Mesenchymal stem cell (in vitro differentiated cells and primary cell): Measurements from ENCODE around the gene PIWIL1.

ENCODE experiments used
- DNase-seq: peaks from one replicate; pipeline ENCODE4 v3.0.0-alpha.2; 2013
- H2AFZ ChIP-seq: one replicate; pipeline ENCODE4 v1.6.1; 2013; ENCODE audit warnings: low read depth, mild to moderate bottlenecking, control low read depth, inconsistent platforms, low read length, moderate library complexity
- H2AK5ac ChIP-seq: 2 replicates; pipeline ENCODE4 v1.6.1; 2013; ENCODE audit warnings: low read length, moderate library complexity, mild to moderate bottlenecking, inconsistent platforms; ENCODE audit not compliant: severe bottlenecking
- H2BK120ac ChIP-seq: one replicate; pipeline ENCODE4 v1.6.1; 2013; ENCODE audit warnings: low read depth, mild to moderate bottlenecking, inconsistent platforms, low read length, moderate library complexity
- H2BK12ac ChIP-seq, 2 experiments: one replicate each; pipeline ENCODE4 v1.6.1; 2013; ENCODE audit warnings: inconsistent platforms in 2 of 2, low read length in 2 of 2, mild to moderate bottlenecking in 2 of 2, moderate library complexity in 2 of 2, control low read depth in 1 of 2
- H2BK15ac ChIP-seq: one replicate; pipeline ENCODE4 v1.6.1; 2013; ENCODE audit warnings: mild to moderate bottlenecking, low read depth, inconsistent platforms; ENCODE audit not compliant: poor library complexity, severe bottlenecking
- H2BK5ac ChIP-seq: 2 replicates; pipeline ENCODE4 v1.6.1; 2013; ENCODE audit warnings: low read depth, mild to moderate bottlenecking, low read length, control low read depth, inconsistent platforms; ENCODE audit not compliant: poor library complexity, severe bottlenecking
- H3K14ac ChIP-seq, 2 experiments: one replicate each; pipeline ENCODE4 v1.6.1; 2013; ENCODE audit warnings: inconsistent platforms in 2 of 2, low read length in 2 of 2, control low read depth in 1 of 2, mild to moderate bottlenecking in 1 of 2, moderate library complexity in 1 of 2
- H3K18ac ChIP-seq, 2 experiments: one replicate each; pipeline ENCODE4 v1.6.1; 2013; ENCODE audit warnings: inconsistent platforms in 2 of 2, low read length in 2 of 2, control low read depth in 1 of 2, low read depth in 1 of 2, mild to moderate bottlenecking in 1 of 2
- H3K23ac ChIP-seq, 2 experiments: one replicate each; pipeline ENCODE4 v1.6.1; 2013; ENCODE audit warnings: inconsistent platforms in 2 of 2, low read length in 2 of 2, mild to moderate bottlenecking in 2 of 2, moderate library complexity in 2 of 2, control low read depth in 1 of 2
- H3K27ac ChIP-seq: 2 replicates; pipeline ENCODE4 v1.5.1; 2013; ENCODE audit warnings: mild to moderate bottlenecking, moderate library complexity, low read length, control low read depth, inconsistent platforms; ENCODE audit not compliant: poor library complexity, severe bottlenecking
- H3K27me3 ChIP-seq, 2 experiments: 2 replicates each; pipeline versions ENCODE4 v1.6.1 to v1.7.0; 2013; ENCODE audit warnings: low read length in 2 of 2, mild to moderate bottlenecking in 2 of 2, moderate library complexity in 2 of 2, control low read depth in 1 of 2, inconsistent platforms in 1 of 2; ENCODE audit not compliant: control insufficient read depth in 1 of 2, insufficient read depth in 1 of 2
- H3K36me3 ChIP-seq, 2 experiments: 2 replicates each; pipeline versions ENCODE4 v1.6.1 to v1.7.0; 2013; ENCODE audit warnings: low read length in 2 of 2, control low read depth in 1 of 2, inconsistent platforms in 1 of 2, low read depth in 1 of 2, mild to moderate bottlenecking in 1 of 2; ENCODE audit not compliant: insufficient read depth in 2 of 2, control insufficient read depth in 1 of 2
- H3K4ac ChIP-seq, 2 experiments: one replicate each; pipeline ENCODE4 v1.6.1; 2013; ENCODE audit warnings: inconsistent platforms in 2 of 2, low read length in 2 of 2, mild to moderate bottlenecking in 2 of 2, moderate library complexity in 2 of 2, control low read depth in 1 of 2, low read depth in 1 of 2
- H3K4me1 ChIP-seq: 2 replicates; pipeline ENCODE4 v1.6.1; 2013; ENCODE audit warnings: low read depth, low read length, control low read depth; ENCODE audit not compliant: control insufficient read depth, insufficient read depth
- H3K4me2 ChIP-seq: 2 replicates; pipeline ENCODE4 v1.6.1; 2013; ENCODE audit warnings: low read length, mild to moderate bottlenecking, inconsistent platforms; ENCODE audit not compliant: poor library complexity, severe bottlenecking
- H3K4me3 ChIP-seq, 2 experiments: 2 replicates each; pipeline versions ENCODE4 v1.5.1 to v1.7.0; 2013; ENCODE audit warnings: low read length in 2 of 2, mild to moderate bottlenecking in 2 of 2, control low read depth in 1 of 2, low read depth in 1 of 2; ENCODE audit not compliant: insufficient read depth in 1 of 2
- H3K79me1 ChIP-seq: replicated peaks from 2 replicates; pipeline ENCODE4 v1.6.1; 2013; ENCODE audit warnings: mild to moderate bottlenecking, control low read depth, low read length, inconsistent platforms; ENCODE audit not compliant: poor library complexity, severe bottlenecking
- H3K9ac ChIP-seq: 2 replicates; pipeline ENCODE4 v1.7.0; 2013; ENCODE audit warnings: mild to moderate bottlenecking, low read length, moderate library complexity
- H3K9me3 ChIP-seq: 2 replicates; pipeline ENCODE4 v1.7.0; 2013; ENCODE audit warnings: mild to moderate bottlenecking, low read length; ENCODE audit not compliant: control insufficient read depth
- H4K8ac ChIP-seq: one replicate; pipeline ENCODE4 v1.6.1; 2013; ENCODE audit warnings: inconsistent platforms, mild to moderate bottlenecking, low read length, moderate library complexity
- H4K91ac ChIP-seq: one replicate; pipeline ENCODE4 v1.6.1; 2013; ENCODE audit warnings: mild to moderate bottlenecking, low read length, inconsistent platforms
- WGBS: methylation state at CpG from one replicate; pipeline ENCODE4 v1.1.7; 2013; ENCODE audit warnings: mixed read lengths; 5-methylcytosine and 5-hydroxymethylcytosine counted together

PIWIL1 gene

DNA sequence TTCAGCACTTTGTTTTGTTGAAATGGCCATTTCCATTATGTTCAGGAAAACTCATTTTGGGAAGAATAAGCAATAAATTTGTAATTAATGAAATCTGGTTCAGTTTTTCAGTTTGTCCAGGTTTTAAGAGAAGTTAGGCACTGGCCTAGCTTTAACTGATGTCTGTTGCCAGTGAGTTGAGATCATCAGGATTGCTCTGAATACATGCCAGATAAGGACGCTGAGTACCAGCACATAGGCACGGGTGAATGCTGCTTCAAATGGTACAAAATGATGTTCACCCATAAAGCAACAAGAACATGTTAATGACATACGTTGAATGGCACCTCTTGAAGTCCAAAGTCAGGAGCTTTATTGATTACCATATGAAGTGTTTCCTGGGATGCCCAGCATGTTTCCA is 46.5 kb downstream of the PIWIL1 start:
- 59% methylated on average over 3 of the region's 3 CpGs for WGBS
- H3K18ac ChIP-seq = no peak overlapping the region
- H3K36me3 ChIP-seq = no peaks in the 10 kb centered on the region
- no peaks in the 10 kb centered on the region for H3K4me1 ChIP-seq
- no peaks in the 10 kb centered on the region for H3K79me1 ChIP-seq
- no peak overlapping the region for H2BK12ac ChIP-seq
- H3K27me3 ChIP-seq = no peaks in the 10 kb centered on the region
- H4K8ac ChIP-seq = no peak overlapping the region
- H3K4me2 ChIP-seq = no peak overlapping the region
- no peak overlapping the region for H3K23ac ChIP-seq
- H3K4me3 ChIP-seq = no peak overlapping the region
- H3K14ac ChIP-seq = no peak overlapping the region
- H3K9ac ChIP-seq = no peak overlapping the region
- H3K27ac ChIP-seq = no peak overlapping the region
- H4K91ac ChIP-seq = no peak overlapping the region
- no peak overlapping the region for H3K4ac ChIP-seq
- no peak for DNase-seq
- H2AK5ac ChIP-seq = no peak overlapping the region
- H2BK5ac ChIP-seq = no peak overlapping the region
- H2BK15ac ChIP-seq = no peak overlapping the region
- no peak overlapping the region for H2BK120ac ChIP-seq
- H3K9me3 ChIP-seq = peaks cover 2% of the 10 kb centered on the region
- H2AFZ ChIP-seq = no peak overlapping the region

DNA sequence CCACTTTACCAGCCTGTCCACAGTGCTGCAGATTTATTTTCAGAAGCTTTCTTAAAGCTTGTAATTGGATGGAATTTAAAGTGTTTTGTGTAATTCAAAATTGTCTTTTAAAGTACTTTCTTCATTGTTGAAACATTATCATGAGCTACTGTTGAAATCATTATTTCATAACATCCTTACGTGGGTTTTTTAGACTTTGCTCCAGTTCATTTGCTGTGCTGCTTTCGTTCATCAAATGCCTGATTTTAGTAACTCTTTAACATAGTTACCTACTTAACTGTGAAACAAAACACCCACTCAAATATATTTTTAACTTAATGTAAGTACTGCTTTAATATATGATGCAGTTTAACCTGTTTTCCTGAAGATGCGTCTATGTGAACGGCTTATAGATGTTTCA is 47.5 kb downstream of the PIWIL1 start:
- Histone ChIP-seq H2BK120ac (no peak overlapping the region), H2BK5ac (no peak overlapping the region), H3K4ac (no peak overlapping the region), H2AK5ac (no peak overlapping the region), H3K4me2 (no peak overlapping the region), H3K9ac (no peak overlapping the region), H4K91ac (no peak overlapping the region), H3K36me3 (no peaks in the 10 kb centered on the region), H3K27ac (no peak overlapping the region), H3K18ac (no peak overlapping the region), H3K79me1 (no peaks in the 10 kb centered on the region), H3K14ac (no peak overlapping the region), H3K9me3 (peaks cover 2% of the 10 kb centered on the region), H2AFZ (no peak overlapping the region), H3K23ac (no peak overlapping the region), H4K8ac (no peak overlapping the region), H3K4me3 (no peak overlapping the region), H2BK15ac (no peak overlapping the region), H3K4me1 (no peaks in the 10 kb centered on the region), H3K27me3 (no peaks in the 10 kb centered on the region), H2BK12ac (no peak overlapping the region)
- DNase-seq = no peak
- 100% methylated on average over 4 of the region's 4 CpGs for WGBS

DNA sequence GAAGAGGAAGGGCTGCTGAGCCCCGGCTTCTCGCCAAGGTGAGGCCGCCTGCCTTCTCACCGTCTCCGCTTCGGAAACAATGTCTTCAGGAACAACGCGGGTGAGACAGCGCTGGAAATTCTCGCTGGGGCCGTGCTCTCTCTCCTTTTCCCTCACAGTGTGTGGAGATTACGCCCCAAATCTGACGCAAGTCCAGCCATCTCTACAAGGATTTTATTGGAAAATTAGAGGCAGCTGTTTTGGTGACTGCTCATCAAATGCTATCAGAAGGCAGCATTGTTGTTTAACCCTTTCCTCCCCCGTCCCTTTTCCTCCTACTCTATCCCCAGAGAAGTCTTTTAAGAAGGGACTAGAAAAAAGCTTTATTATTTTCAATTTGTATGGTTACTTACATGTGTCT is 53.5 kb downstream of the PIWIL1 start:
- Histone ChIP-seq H3K4ac (no peak overlapping the region), H3K27me3 (no peaks in the 10 kb centered on the region), H2AK5ac (no peak overlapping the region), H2BK5ac (no peak overlapping the region), H3K27ac (no peak overlapping the region), H3K14ac (no peak overlapping the region), H3K4me1 (no peaks in the 10 kb centered on the region), H3K18ac (no peak overlapping the region), H3K4me2 (no peak overlapping the region), H2BK15ac (no peak overlapping the region), H3K79me1 (no peaks in the 10 kb centered on the region), H3K9me3 (no peaks in the 10 kb centered on the region), H2BK120ac (no peak overlapping the region), H4K91ac (no peak overlapping the region), H3K23ac (no peak overlapping the region), H4K8ac (no peak overlapping the region), H2AFZ (no peak overlapping the region), H3K36me3 (no peaks in the 10 kb centered on the region), H3K4me3 (no peak overlapping the region), H2BK12ac (no peak overlapping the region), H3K9ac (no peak overlapping the region)
- DNase-seq = no peak
- WGBS = 84% methylated on average over 11 of the region's 14 CpGs

DNA sequence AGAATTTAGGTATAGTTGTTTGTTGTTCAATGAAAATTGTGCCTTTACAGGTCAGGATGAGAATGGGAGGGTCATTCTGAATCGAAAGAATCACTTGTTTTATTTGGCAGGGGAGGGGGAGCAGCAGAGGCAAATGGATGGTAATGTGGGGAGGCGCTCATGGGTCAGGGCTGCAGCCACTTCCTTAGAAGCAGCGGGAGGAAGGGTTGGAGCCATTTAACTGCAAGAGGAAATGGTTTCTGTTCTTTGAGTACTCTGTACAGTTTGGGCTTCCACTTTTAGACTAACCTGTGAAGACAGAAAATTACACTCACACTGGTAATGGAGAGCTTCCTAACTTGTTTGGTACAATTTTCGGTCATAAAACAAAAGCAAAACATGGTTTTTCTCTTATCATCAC is 57.2 kb downstream of the PIWIL1 start:
- no peak overlapping the region for H2AK5ac ChIP-seq
- no peak overlapping the region for H3K4me2 ChIP-seq
- no peaks in the 10 kb centered on the region for H3K9me3 ChIP-seq
- no peak overlapping the region for H3K23ac ChIP-seq
- no peak overlapping the region for H4K91ac ChIP-seq
- H2BK5ac ChIP-seq = no peak overlapping the region
- no peak overlapping the region for H2BK120ac ChIP-seq
- no peak overlapping the region for H2BK15ac ChIP-seq
- no peak overlapping the region for H3K14ac ChIP-seq
- no peaks in the 10 kb centered on the region for H3K79me1 ChIP-seq
- no peak overlapping the region for H2BK12ac ChIP-seq
- no peak for DNase-seq
- H3K27me3 ChIP-seq = no peaks in the 10 kb centered on the region
- H3K4me3 ChIP-seq = no peak overlapping the region
- no peak overlapping the region for H3K4ac ChIP-seq
- H2AFZ ChIP-seq = no peak overlapping the region
- H4K8ac ChIP-seq = no peak overlapping the region
- H3K4me1 ChIP-seq = no peaks in the 10 kb centered on the region
- no peak overlapping the region for H3K18ac ChIP-seq
- no peak overlapping the region for H3K9ac ChIP-seq
- 57% methylated on average over 3 of the region's 4 CpGs for WGBS
- H3K27ac ChIP-seq = no peak overlapping the region
- H3K36me3 ChIP-seq = no peaks in the 10 kb centered on the region
